ENCODE results near the gene OCA2. TPM values are rescaled to one million over a fixed set of nuclear protein-coding genes. Genes with fewer than 3 reads are reported as not detected.
"Not testable (repeated sequence)": the region's sequence is repeated elsewhere in the genome, so short reads cannot be mapped to it uniquely, and the experiment has no call there.

Gene OCA2
- 0.05 and 0.08 TPM in 2 replicates for polyA plus RNA-seq (2013)

- Histone ChIP-seq H3K27ac (ENCODE audit: low read depth, low read length) (no peak within 1 kb of the TSS), H3K9ac (ENCODE audit: low read length) (no peak within 1 kb of the TSS), H3K18ac (ENCODE audit: low read length) (no peak within 1 kb of the TSS), H2BK5ac (ENCODE audit: low read depth, low read length, poor library complexity) (no peak within 1 kb of the TSS), H3K4me2 (ENCODE audit: low read length) (peak within 1 kb of the TSS; percentile 52), H2AK5ac (ENCODE audit: low read length) (no peak within 1 kb of the TSS), H3K36me3 (ENCODE audit: control insufficient read depth in 1 of 2, insufficient read depth in 2 of 2, low read length in 2 of 2) (no peaks in the 10 kb centered on the region), H3K23ac (ENCODE audit: low read length) (no peak within 1 kb of the TSS), H4K12ac (ENCODE audit: low read depth, low read length) (no peak within 1 kb of the TSS), H3K79me1 (ENCODE audit: low read length) (no peaks in the 10 kb centered on the region), H3K14ac (ENCODE audit: low read length) (no peak within 1 kb of the TSS), H2BK120ac (ENCODE audit: insufficient read depth, low read length, poor library complexity) (no peak within 1 kb of the TSS), H3K4me3 (ENCODE audit: low read depth, low read length) (no peak within 1 kb of the TSS), H2AFZ (ENCODE audit: insufficient read depth, low read length, poor library complexity) (no peak within 1 kb of the TSS), H3K4me1 (ENCODE audit: control insufficient read depth in 1 of 2, insufficient read depth in 2 of 2, low read length in 2 of 2) (peaks cover 20 to 25% of the 10 kb centered on the region in 2 experiments), H4K91ac (ENCODE audit: low read depth, low read length) (no peak within 1 kb of the TSS), H2BK12ac (ENCODE audit: low read length) (no peak within 1 kb of the TSS), H3K27me3 (ENCODE audit: insufficient read depth, low read length) (peaks cover 61% of the 10 kb centered on the region), H3K4ac (ENCODE audit: low read depth, low read length) (no peak within 1 kb of the TSS), H3K79me2 (ENCODE audit: control insufficient read depth, insufficient read depth, low read length, poor library complexity) (no peaks in the 10 kb centered on the region), H3K9me3 (ENCODE audit: insufficient read depth, low read depth, low read length) (peaks cover 16% of the 10 kb centered on the region), H4K8ac (ENCODE audit: low read depth, low read length) (no peak within 1 kb of the TSS)
- WGBS (ENCODE audit: extremely low coverage, insufficient coverage, insufficient read length): no CpG with 5 or more reads among the region's 52 CpGs
- peak in 1 of 2 donors; percentile 23 for DNase-seq
These were observed at the start of gene OCA2 for GRCh38 chr15:28098766-28099554. OCA2 (minus strand) TSS chr15:28099315; CDS start chr15:28081874, 17,441 bp downstream.

GRCh38 chr15:28147801-28148200, 48.7 kb upstream of the OCA2 start:
- Histone ChIP-seq H3K27ac (ENCODE audit: low read depth, low read length) (no peak overlapping the region), H2AK5ac (ENCODE audit: low read length) (no peak overlapping the region), H3K27me3 (ENCODE audit: insufficient read depth, low read length) (no peaks in the 10 kb centered on the region), H3K4me3 (ENCODE audit: low read depth, low read length) (no peak overlapping the region), H3K18ac (ENCODE audit: low read length) (no peak overlapping the region), H3K4ac (ENCODE audit: low read depth, low read length) (no peak overlapping the region), H3K14ac (ENCODE audit: low read length) (no peak overlapping the region), H4K8ac (ENCODE audit: low read depth, low read length) (no peak overlapping the region), H2BK120ac (ENCODE audit: insufficient read depth, low read length, poor library complexity) (no peak overlapping the region), H4K12ac (ENCODE audit: low read depth, low read length) (no peak overlapping the region), H3K79me1 (ENCODE audit: low read length) (no peaks in the 10 kb centered on the region), H2BK5ac (ENCODE audit: low read depth, low read length, poor library complexity) (no peak overlapping the region), H4K91ac (ENCODE audit: low read depth, low read length) (no peak overlapping the region), H3K9ac (ENCODE audit: low read length) (no peak overlapping the region), H2BK12ac (ENCODE audit: low read length) (no peak overlapping the region), H3K9me3 (ENCODE audit: insufficient read depth, low read depth, low read length) (no peaks in the 10 kb centered on the region), H3K4me1 (ENCODE audit: control insufficient read depth in 1 of 2, insufficient read depth in 2 of 2, low read length in 2 of 2) (no peaks in the 10 kb centered on the region), H3K4me2 (ENCODE audit: low read length) (no peak overlapping the region), H3K79me2 (ENCODE audit: control insufficient read depth, insufficient read depth, low read length, poor library complexity) (no peaks in the 10 kb centered on the region), H3K23ac (ENCODE audit: low read length) (no peak overlapping the region), H2AFZ (ENCODE audit: insufficient read depth, low read length, poor library complexity) (no peak overlapping the region), H3K36me3 (ENCODE audit: control insufficient read depth in 1 of 2, insufficient read depth in 2 of 2, low read length in 2 of 2) (peaks cover 16 to 29% of the 10 kb centered on the region in 2 experiments)
- no peak for DNase-seq
- no CpG with 5 or more reads among the region's 3 CpGs for WGBS (ENCODE audit: extremely low coverage, insufficient coverage, insufficient read length)

- not testable (repeated sequence) for H3K4ac ChIP-seq (ENCODE audit: low read depth, low read length); H3K4me1 ChIP-seq (ENCODE audit: control insufficient read depth in 1 of 2, insufficient read depth in 2 of 2, low read length in 2 of 2); H3K27ac ChIP-seq (ENCODE audit: low read depth, low read length); H3K18ac ChIP-seq (ENCODE audit: low read length); H3K23ac ChIP-seq (ENCODE audit: low read length); H2AFZ ChIP-seq (ENCODE audit: insufficient read depth, low read length, poor library complexity); H2AK5ac ChIP-seq (ENCODE audit: low read length); H3K27me3 ChIP-seq (ENCODE audit: insufficient read depth, low read length); H4K91ac ChIP-seq (ENCODE audit: low read depth, low read length); H4K12ac ChIP-seq (ENCODE audit: low read depth, low read length); H2BK12ac ChIP-seq (ENCODE audit: low read length); H3K4me2 ChIP-seq (ENCODE audit: low read length); DNase-seq; H2BK5ac ChIP-seq (ENCODE audit: low read depth, low read length, poor library complexity); H3K4me3 ChIP-seq (ENCODE audit: low read depth, low read length); H3K9ac ChIP-seq (ENCODE audit: low read length); H2BK120ac ChIP-seq (ENCODE audit: insufficient read depth, low read length, poor library complexity); H3K9me3 ChIP-seq (ENCODE audit: insufficient read depth, low read depth, low read length); H3K14ac ChIP-seq (ENCODE audit: low read length); H3K79me2 ChIP-seq (ENCODE audit: control insufficient read depth, insufficient read depth, low read length, poor library complexity); H3K79me1 ChIP-seq (ENCODE audit: low read length); H4K8ac ChIP-seq (ENCODE audit: low read depth, low read length)
- no CpG with 5 or more reads among the region's 4 CpGs for WGBS (ENCODE audit: extremely low coverage, insufficient coverage, insufficient read length)
- peaks cover 21 to 33% of the 10 kb centered on the region in 2 experiments for H3K36me3 ChIP-seq (ENCODE audit: control insufficient read depth in 1 of 2, insufficient read depth in 2 of 2, low read length in 2 of 2)
These were observed 46.3 kb upstream of the OCA2 start for GRCh38 chr15:28145419-28145818.

GRCh38 chr15:28140062-28140461, 40.9 kb upstream of the OCA2 start:
- Histone ChIP-seq H3K23ac (ENCODE audit: low read length) (no peak overlapping the region), H4K91ac (ENCODE audit: low read depth, low read length) (no peak overlapping the region), H3K79me2 (ENCODE audit: control insufficient read depth, insufficient read depth, low read length, poor library complexity) (no peaks in the 10 kb centered on the region), H3K36me3 (ENCODE audit: control insufficient read depth in 1 of 2, insufficient read depth in 2 of 2, low read length in 2 of 2) (peaks cover 27% of the 10 kb centered on the region in 2 experiments), H2AK5ac (ENCODE audit: low read length) (no peak overlapping the region), H2BK5ac (ENCODE audit: low read depth, low read length, poor library complexity) (no peak overlapping the region), H2BK12ac (ENCODE audit: low read length) (no peak overlapping the region), H3K4ac (ENCODE audit: low read depth, low read length) (no peak overlapping the region), H3K14ac (ENCODE audit: low read length) (no peak overlapping the region), H2BK120ac (ENCODE audit: insufficient read depth, low read length, poor library complexity) (no peak overlapping the region), H3K79me1 (ENCODE audit: low read length) (no peaks in the 10 kb centered on the region), H3K27ac (ENCODE audit: low read depth, low read length) (no peak overlapping the region), H4K12ac (ENCODE audit: low read depth, low read length) (no peak overlapping the region), H3K9me3 (ENCODE audit: insufficient read depth, low read depth, low read length) (no peaks in the 10 kb centered on the region), H4K8ac (ENCODE audit: low read depth, low read length) (no peak overlapping the region), H3K9ac (ENCODE audit: low read length) (no peak overlapping the region), H3K4me1 (ENCODE audit: control insufficient read depth in 1 of 2, insufficient read depth in 2 of 2, low read length in 2 of 2) (no peaks in the 10 kb centered on the region), H3K18ac (ENCODE audit: low read length) (no peak overlapping the region), H3K4me3 (ENCODE audit: low read depth, low read length) (no peak overlapping the region), H2AFZ (ENCODE audit: insufficient read depth, low read length, poor library complexity) (no peak overlapping the region), H3K4me2 (ENCODE audit: low read length) (no peak overlapping the region), H3K27me3 (ENCODE audit: insufficient read depth, low read length) (no peaks in the 10 kb centered on the region)
- DNase-seq: no peak
- WGBS (ENCODE audit: extremely low coverage, insufficient coverage, insufficient read length): no CpG with 5 or more reads among the region's 6 CpGs

Measured in trophoblast cell (in vitro differentiated cells and primary cell).